ENCODE measurements around the gene ERMARD.

- TF ChIP-seq, protein P1, sequence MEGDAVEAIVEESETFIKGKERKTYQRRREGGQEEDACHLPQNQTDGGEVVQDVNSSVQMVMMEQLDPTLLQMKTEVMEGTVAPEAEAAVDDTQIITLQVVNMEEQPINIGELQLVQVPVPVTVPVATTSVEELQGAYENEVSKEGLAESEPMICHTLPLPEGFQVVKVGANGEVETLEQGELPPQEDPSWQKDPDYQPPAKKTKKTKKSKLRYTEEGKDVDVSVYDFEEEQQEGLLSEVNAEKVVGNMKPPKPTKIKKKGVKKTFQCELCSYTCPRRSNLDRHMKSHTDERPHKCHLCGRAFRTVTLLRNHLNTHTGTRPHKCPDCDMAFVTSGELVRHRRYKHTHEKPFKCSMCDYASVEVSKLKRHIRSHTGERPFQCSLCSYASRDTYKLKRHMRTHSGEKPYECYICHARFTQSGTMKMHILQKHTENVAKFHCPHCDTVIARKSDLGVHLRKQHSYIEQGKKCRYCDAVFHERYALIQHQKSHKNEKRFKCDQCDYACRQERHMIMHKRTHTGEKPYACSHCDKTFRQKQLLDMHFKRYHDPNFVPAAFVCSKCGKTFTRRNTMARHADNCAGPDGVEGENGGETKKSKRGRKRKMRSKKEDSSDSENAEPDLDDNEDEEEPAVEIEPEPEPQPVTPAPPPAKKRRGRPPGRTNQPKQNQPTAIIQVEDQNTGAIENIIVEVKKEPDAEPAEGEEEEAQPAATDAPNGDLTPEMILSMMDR (IDR thresholded peaks at IDR 0.05): no peak
- TF ChIP-seq EP300 (IDR thresholded peaks at IDR 0.05): no peak
- no peak for TF ChIP-seq POLR2AphosphoS5 (IDR thresholded peaks at IDR 0.05)
- no peak for TF ChIP-seq POLR2A (IDR thresholded peaks at IDR 0.05)
These were observed 50.2 kb downstream of the ERMARD start for GRCh38 chr6:169801396-169802160.
